GM19240 (cell line): Measurements from ENCODE around the gene ANP32B.

ENCODE experiments used
- DNase-seq: peaks from one replicate; pipeline ENCODE4 v3.0.0; 2011; ENCODE audit warnings: low spot score; ENCODE audit not compliant: insufficient read length

ANP32B gene

GRCh38 chr9:98021306-98022040 is 38.3 kb downstream of the ANP32B start:
- no peak for DNase-seq

DNA sequence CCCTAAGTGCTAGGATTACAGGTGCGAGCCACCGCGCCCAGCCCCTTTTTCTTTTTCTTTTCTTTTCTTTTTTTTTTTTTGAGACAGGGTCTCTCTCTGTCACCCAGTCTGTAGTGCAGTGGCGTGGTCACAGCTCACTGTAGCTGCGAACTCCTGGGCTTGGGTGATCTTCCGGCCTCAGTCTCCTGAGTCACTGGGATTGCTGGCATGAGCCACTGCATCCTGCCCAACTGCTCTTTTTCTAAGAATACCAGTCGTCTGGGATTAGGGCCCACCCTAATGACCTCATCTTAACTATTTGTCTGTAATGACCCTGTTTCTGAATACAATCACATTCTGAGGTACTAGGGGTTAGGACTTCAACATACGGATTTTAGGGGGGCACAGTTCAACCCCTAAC is 39.3 kb downstream of the ANP32B start:
- no peak for DNase-seq

DNA sequence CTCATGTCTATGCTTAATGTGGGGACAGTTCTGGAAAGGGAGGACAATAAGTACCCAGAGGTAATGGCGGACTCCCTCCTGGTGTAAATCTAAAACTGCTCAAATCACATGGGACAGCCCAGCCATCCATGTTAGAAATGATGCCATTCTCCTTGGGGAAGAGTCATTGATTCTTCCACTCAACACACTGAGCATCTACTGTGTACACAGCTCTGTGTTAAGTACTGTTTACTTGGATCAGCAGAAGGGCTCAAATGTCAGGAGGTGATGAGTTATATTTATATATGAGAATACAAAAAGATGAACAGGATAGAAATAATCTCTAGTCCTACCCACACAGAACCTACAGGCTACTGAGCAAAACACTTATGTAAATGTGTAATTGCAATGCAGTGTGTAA is 41.6 kb downstream of the ANP32B start:
- no peak for DNase-seq

DNA sequence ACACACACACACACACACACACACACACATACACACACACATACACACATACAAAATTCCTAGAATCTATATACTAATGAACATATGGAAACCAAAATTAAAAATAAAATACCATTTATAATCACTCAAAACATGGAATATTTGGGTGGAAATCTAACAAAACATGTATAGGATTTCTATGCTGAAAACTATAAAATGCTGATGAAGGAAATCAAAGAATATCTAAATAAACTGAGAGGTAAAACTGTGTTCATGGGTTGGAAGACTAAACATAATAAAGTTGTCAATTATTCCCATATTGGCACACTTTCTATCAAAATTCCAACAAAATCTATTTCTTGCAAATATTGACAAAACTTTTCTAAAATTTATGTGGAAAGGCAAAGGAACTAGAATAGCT is 48.0 kb downstream of the ANP32B start:
- no peak for DNase-seq

DNA sequence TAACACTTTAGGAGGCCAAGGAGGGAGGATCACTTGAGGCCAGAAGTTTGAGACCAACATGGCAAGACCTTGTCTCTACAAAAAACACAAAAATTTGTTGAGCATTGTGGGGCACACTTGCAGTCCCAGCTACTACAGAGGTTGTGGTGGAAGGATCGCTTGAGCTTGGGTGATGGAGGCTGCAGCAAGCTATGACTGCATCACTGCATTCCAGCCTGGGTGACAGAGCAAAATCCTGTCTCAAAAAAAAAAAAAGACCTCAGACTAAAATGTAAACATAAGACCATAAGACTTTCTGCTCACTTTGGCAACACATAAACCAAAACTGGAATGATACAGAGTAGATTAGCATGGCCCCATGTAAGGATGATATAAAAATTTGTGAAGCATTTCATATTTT is 48.8 kb downstream of the ANP32B start:
- no peak for DNase-seq

- peak; percentile 46 for DNase-seq
Measured at GRCh38 chr9:98034593-98035546, 51.7 kb downstream of the ANP32B start.

DNA sequence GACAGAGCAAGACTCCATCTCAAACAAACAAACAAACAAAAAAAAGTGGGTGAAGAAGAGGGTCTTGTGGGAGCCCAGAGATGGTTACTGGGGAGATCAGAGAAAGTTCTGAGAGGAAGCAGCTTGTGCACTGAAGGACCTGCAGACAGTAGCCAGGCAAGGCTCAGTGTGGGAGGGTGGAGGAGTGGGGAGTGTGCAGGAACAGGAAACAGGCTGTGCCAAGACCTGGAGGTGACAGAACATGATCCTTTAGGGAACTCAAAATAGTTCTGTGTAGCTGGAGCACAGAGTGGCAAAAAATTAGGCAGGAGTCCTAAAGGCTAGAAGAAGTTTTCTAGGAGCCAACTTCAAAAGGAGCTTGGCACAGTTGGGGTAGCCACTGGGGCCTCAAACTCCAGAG is 54.2 kb downstream of the ANP32B start:
- DNase-seq: no peak

- no peak for DNase-seq
Measured at GRCh38 chr9:98038958-98039357, 55.8 kb downstream of the ANP32B start.

- DNase-seq: no peak
Measured at GRCh38 chr9:98039607-98040017, 56.5 kb downstream of the ANP32B start.

DNA sequence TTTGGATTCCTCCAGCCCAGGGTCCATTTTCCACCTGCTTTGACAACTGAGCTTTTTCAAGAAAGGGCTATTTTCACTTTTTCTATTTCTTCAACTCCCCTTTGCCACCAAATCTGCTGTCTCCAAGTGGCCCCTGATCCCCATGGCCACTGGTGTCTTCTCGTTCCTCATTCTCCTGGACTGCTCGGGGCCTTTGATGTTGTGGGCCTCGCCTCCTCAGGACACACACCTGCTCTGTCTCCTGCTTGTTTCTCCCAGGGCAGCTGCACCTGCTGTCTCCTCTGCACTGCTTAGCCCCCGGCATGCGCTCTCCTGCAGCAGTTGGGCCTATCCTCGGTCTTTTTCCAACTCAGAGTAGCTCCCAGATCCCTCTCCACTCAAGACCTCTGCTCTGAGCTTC is 57.1 kb downstream of the ANP32B start:
- DNase-seq: no peak

GRCh38 chr9:98043915-98044314 is 60.8 kb downstream of the ANP32B start:
- DNase-seq: no peak

DNA sequence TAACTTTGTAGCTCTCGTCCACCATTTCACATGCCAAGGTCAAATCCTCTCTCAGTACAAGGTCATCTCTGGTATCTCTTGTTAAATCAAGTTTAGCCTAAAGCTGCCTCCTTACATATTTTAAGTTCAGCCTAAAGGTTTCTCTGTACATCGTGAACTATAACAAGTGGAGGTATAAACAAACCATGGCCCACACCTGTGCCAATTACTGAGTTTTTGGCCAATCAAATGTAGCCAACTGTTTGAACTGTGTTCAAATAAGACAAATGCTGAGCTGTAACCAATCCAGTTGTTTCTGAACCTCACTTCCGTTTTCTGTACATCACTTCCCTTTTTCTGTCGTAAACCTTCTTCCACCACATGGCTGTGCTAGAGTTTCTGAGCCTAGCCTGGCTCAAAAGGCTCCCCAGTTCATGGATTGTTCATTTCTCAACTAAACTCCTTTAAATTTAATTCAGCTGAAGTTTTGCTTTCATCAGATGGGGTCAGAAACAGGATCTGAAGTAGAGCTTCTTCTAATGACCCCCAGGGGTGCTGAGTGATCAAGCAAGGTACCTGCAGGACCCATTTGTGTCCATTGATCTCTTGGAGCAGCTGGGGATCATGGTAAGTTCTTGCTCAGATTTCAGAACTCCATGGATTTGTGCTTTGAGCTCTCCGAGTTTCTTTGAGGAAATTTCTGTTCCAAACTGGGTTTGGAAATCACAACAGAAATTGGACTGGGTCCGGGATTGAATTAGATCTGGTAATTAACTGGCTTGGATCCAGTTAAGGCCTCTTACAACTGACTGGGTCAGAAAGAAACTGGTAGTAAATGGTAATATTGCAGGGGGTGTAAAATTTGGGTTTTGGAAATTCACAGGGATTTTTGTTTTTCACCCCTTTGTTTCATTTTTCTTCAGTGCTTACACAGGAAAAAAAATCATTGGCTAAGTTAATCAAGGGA is 62.4 kb downstream of the ANP32B start:
- no peak for DNase-seq

DNA sequence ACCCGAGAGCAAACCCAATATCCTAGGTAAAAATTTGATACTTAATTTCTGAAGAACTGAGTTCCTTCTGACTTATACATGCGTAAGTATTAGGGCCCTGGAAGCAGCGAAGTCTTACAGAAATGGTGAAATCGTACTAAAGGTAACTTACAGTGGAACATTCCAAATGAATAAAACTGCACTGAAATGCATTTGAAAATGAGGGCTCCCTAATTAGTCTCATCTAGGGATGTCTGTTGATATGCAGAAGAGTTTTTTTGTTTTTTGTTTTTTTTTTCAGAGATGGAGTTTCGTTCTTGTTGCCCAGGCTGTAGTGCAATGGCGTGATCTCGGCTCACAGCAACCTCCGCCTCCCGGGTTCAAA is 63.0 kb downstream of the ANP32B start:
- no peak for DNase-seq

GRCh38 chr9:98047002-98047401 is 63.9 kb downstream of the ANP32B start:
- DNase-seq: no peak

- DNase-seq: no peak
Measured at GRCh38 chr9:98049288-98050072, 66.3 kb downstream of the ANP32B start.

- DNase-seq: no peak
Measured at GRCh38 chr9:98050351-98050750, 67.2 kb downstream of the ANP32B start.

GRCh38 chr9:98054376-98054951 is 71.3 kb downstream of the ANP32B start:
- DNase-seq: no peak

GRCh38 chr9:98056269-98057137 is 73.4 kb downstream of the ANP32B start, which contains the start of gene NANS:
NANS (plus strand) TSS chr9:98056732; CDS start chr9:98056809, 77 bp downstream.
- DNase-seq: peak; percentile 87

GRCh38 chr9:98057138-98057799 is 74.1 kb downstream of the ANP32B start:
- DNase-seq: no peak
